ENCODE results near the gene CLUH. TPM values are rescaled to one million over a fixed set of nuclear protein-coding genes. Genes with fewer than 3 reads are reported as not detected.
A peak's percentile ranks its signal among the peaks of the same experiment; 100 is the strongest.

The CLUH gene, protein sequence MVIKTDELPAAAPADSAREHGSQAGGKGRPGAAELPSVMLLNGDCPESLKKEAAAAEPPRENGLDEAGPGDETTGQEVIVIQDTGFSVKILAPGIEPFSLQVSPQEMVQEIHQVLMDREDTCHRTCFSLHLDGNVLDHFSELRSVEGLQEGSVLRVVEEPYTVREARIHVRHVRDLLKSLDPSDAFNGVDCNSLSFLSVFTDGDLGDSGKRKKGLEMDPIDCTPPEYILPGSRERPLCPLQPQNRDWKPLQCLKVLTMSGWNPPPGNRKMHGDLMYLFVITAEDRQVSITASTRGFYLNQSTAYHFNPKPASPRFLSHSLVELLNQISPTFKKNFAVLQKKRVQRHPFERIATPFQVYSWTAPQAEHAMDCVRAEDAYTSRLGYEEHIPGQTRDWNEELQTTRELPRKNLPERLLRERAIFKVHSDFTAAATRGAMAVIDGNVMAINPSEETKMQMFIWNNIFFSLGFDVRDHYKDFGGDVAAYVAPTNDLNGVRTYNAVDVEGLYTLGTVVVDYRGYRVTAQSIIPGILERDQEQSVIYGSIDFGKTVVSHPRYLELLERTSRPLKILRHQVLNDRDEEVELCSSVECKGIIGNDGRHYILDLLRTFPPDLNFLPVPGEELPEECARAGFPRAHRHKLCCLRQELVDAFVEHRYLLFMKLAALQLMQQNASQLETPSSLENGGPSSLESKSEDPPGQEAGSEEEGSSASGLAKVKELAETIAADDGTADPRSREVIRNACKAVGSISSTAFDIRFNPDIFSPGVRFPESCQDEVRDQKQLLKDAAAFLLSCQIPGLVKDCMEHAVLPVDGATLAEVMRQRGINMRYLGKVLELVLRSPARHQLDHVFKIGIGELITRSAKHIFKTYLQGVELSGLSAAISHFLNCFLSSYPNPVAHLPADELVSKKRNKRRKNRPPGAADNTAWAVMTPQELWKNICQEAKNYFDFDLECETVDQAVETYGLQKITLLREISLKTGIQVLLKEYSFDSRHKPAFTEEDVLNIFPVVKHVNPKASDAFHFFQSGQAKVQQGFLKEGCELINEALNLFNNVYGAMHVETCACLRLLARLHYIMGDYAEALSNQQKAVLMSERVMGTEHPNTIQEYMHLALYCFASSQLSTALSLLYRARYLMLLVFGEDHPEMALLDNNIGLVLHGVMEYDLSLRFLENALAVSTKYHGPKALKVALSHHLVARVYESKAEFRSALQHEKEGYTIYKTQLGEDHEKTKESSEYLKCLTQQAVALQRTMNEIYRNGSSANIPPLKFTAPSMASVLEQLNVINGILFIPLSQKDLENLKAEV (N-terminal part only)
- 10 to 100 TPM; 56.9 to 93.2 TPM for total RNA-seq

DNA sequence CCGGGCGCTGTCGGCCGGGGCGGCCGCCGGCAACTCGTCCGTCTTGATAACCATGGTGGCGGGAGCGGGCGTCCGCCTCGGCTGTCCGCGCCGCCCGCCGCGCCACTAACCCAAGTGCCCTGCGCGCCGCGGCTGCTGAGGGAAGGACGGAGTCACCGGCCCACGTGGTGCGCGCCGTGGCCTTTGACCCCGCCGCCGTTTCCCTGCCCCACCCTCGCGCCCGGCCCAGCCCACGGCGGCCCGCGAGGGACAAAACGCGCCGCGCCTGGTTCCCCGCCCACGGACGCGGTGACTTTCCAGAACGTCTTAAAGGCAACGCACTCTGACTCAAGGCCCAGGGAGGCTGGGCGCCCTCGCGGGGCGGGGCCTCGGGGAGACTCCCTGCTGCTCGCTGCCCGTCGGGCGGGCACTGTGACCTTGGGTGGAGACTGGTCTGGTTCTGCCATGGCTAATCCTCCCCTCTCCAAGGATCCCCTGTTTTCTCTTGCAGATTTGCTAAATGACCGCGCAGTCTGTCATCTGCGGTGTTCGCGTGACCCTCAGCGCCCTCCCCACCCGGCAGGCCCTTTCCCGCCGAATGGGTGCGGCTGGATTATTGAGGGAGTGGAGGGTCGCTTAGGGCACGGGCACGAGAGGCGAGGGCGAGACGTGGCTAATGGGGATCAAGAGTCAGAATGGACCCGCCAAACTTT, at the start of gene CLUH:
Gene CLUH (minus strand): TSS at position 157 of the 692 bp plus-strand sequence. CDS start 103 bp downstream, at position 54.
- peaks cover 8 to 19% of the 10 kb centered on the region in 2 donors for H3K36me3 Mint-ChIP-seq
- no peaks in the 10 kb centered on the region for H3K9me3 Mint-ChIP-seq
- peak; percentile 98 to 99 for DNase-seq (ENCODE audit: low spot score in 2 of 2)
- peak; percentile 92 to 94 for ATAC-seq
- peak within 1 kb of the TSS; percentile 94 to 98 for H3K27ac Mint-ChIP-seq

DNA sequence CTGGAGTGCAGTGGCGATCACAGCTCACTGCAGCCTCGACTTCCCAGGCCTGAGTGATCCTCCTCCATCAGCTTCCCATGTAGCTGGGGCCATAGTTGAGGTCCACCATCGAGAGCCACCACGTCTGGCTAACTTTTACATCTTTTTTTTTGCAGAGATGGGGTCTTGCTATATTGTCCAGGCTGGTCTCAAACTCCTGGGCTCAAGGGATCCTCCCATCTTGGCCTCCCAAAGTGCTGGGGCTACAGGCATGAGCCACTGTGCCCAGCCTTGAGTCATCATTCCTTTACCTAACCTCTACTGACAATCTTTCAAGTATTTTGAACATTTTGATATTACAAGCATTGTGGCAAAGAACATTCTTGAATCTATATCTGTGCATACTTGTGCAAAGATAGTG, 47.3 kb upstream of the CLUH start:
- ATAC-seq (no peak), DNase-seq (ENCODE audit: low spot score in 2 of 2) (no peak)
- Mint-ChIP-seq H3K9me3 (no peaks in the 10 kb centered on the region), H3K27ac (no peak overlapping the region), H3K36me3 (peaks cover 0 to 4% of the 10 kb centered on the region in 2 donors)

DNA sequence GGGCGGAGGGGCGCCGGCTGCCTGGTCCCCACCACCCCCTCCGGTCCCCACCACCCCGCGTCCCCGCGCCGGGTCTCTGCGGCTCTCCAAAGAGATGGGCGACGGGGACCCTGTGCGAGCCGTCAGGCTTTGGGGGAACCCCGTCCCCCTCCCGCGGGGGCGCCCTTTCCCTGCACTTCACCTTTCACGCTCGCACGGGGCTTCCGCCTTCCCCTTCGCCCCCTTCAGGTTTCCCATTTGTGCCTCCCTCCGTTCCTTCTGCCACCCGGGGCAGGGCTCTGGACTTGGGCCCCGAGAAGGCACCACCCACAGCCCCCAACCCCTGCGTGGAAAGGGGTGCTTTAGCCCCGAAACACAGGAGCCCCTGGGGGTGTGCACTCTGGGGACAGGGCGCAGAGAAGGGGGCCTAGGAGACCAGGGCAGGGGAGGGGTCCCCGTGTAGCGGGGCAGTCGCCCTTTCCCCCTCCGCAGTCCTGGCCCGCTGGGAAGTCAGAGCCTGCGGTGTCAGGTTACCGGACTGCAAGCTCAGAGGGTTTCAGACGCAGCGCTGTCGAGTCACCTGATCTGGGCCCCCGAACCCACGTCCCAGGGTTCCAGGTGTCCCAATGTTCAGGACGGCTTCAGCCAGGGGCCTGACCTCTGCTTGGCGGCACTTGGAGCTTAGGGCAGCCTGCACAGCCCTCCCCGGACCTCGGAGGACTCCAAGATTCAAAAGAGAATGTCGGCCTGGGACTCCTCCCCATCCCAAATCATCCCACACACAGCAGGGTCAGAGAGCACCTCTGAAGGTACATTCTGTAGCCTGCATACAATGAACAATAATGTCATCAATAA, 44.5 kb upstream of the CLUH start:
- ATAC-seq: no peak
- Mint-ChIP-seq H3K36me3 (peaks cover 0 to 4% of the 10 kb centered on the region in 2 donors), H3K9me3 (no peaks in the 10 kb centered on the region), H3K27ac (no peak overlapping the region)
- DNase-seq (ENCODE audit: low spot score in 2 of 2): no peak

DNA sequence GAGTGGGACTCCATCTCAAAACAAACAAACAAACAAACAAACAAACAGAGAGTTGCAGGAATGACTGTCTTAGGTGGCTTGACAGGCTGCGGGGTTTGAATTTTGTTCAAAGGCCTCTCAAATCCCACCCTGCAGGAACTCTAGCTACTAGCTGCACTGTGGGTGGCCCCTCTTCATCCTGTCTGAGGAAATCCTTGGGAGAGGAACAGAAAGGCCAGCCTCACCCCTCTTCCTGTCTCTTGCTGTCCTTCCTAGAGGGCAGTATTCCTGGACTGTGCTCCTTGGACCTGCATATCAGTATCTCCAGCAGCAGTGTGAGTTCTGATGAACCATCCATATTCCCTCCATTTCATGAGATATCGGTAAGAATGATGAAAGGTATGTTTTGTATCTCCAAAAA, 39.9 kb upstream of the CLUH start:
- peaks cover 0 to 3% of the 10 kb centered on the region in 2 donors for H3K9me3 Mint-ChIP-seq
- H3K27ac Mint-ChIP-seq: no peak overlapping the region
- peaks cover 0 to 4% of the 10 kb centered on the region in 2 donors for H3K36me3 Mint-ChIP-seq
- ATAC-seq: no peak
- no peak for DNase-seq (ENCODE audit: low spot score in 2 of 2)

DNA sequence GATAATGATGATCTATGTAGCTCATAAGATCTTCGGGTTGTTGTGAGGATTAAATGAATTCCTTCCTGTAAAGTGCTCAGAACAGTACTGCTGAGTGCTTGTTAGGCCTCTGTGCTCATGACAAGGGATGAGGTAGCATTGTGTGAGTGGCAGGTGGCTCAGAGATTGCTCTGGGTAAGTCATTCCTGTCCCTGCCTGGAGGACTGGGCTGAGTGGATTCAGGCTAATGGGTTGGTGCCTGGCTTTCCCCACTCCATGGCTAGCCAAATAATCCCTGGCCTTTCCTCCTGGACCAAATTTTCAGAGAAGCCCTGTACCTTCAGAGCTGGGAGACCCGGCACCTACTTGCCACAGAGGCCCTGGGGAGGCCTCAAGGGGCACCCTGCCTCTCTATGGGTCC, 39.2 kb upstream of the CLUH start:
- no peak overlapping the region for H3K27ac Mint-ChIP-seq
- DNase-seq (ENCODE audit: low spot score in 2 of 2) (no peak), ATAC-seq (no peak)
- peaks cover 0 to 3% of the 10 kb centered on the region in 2 donors for H3K9me3 Mint-ChIP-seq
- H3K36me3 Mint-ChIP-seq: peaks cover 0 to 4% of the 10 kb centered on the region in 2 donors

DNA sequence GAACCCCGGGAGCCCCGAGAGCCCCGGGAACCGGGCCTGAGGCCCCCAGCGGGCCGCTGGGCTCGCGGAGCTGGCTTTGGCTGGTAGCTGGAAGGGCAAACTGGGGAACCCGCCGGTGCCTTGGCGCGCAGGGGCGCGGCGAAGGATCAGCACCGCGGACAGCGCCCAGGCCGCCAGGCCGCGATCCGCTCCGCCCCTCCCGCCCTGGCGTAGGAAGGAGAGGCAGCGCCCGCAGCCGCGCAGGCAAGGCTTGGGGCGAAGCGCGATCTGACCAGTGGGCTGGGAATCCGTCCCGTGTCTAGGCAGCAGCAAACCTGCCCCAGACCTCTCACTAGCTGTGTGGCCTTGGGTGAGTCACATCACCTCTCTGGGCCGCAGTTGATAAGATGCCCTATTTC, 38.2 kb upstream of the CLUH start:
- ATAC-seq (peak; percentile 93 to 97), DNase-seq (ENCODE audit: low spot score in 2 of 2) (peak; percentile 62 to 85)
- no peak overlapping the region for H3K27ac Mint-ChIP-seq
- peaks cover 0 to 4% of the 10 kb centered on the region in 2 donors for H3K36me3 Mint-ChIP-seq
- H3K9me3 Mint-ChIP-seq: peaks cover 0 to 3% of the 10 kb centered on the region in 2 donors

DNA sequence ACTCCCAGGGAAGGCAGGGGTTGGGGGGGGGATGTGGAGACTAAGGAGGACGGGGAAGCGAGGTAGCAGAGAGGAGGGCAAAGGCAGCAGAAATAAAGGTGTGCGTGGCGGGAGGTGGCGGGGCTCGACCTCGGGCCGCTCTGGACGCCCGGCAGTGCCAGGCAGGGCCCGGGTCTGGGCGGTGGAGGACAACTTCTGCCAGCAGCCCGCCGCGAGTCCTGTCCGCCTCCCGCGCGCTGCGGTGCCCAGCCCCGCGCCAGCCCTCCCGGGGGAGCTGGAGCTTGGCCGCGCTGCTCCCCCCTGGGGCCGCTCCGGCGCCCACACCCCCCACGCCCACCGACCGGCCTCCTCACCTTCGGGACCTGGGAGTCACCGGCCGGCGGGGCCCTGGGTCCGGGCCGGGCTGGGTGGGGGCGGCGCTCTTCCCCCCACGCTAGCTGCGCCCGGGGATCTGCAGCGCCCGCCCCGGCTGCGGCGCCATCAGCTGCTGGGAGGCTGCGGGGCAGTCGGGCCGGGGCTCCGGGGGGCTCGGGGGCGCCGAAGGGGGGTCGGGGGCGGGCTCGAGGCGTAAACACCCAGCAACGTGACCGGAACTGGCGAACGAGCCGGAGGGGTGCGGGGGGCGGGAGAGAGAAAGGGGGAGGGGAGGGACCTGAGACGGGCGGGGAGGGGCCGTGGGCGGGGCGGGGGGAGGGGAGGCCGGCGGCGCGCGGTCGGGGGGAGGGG, 37.7 kb upstream of the CLUH start, which contains the start of gene CCDC92B:
Gene CCDC92B (minus strand): TSS at position 595 of the 726 bp plus-strand sequence. CDS start 14,507 bp downstream, outside the sequence.
- Mint-ChIP-seq H3K36me3 (peaks cover 0 to 4% of the 10 kb centered on the region in 2 donors), H3K9me3 (peaks cover 0 to 3% of the 10 kb centered on the region in 2 donors), H3K27ac (no peak within 1 kb of the TSS)
- DNase-seq (ENCODE audit: low spot score in 2 of 2): no peak
- no peak for ATAC-seq

DNA sequence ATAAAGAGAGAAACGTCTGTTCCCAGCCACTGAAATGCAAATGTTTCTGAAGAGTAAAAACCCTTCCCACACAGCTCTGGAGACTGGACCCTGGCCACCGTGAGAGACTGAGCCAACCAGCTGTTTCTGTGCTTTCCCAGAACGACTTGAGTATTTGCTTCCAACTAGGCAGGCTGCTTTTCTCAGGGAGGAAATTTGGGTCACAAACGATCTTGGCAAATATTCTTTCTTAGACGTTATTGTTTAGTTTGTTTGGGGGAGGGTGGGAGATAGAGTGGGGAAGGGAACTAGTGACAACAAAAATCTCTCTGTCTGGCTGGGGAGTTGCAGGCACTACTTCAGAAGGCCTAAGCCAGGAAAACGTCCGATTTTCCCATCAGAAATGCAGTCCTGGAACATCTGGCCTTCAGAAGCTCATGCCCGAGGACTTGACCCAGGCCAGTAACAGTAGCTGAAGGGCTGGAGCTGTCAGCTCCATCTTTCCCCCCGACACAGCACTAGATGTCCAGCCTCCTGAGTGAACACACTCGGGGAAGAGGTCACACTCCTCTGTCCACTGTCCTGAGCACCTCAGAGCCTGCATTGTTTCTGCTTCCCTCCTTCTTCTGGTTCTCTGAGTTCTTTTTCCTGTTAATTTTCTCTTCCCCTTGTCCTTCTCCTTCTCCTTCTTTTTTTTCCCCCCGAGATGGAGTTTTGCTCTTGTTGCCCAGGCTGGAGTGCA, 33.9 kb upstream of the CLUH start:
- Mint-ChIP-seq H3K9me3 (peaks cover 0 to 3% of the 10 kb centered on the region in 2 donors), H3K27ac (no peak overlapping the region), H3K36me3 (peaks cover 0 to 4% of the 10 kb centered on the region in 2 donors)
- DNase-seq (ENCODE audit: low spot score in 2 of 2) (no peak), ATAC-seq (no peak)

DNA sequence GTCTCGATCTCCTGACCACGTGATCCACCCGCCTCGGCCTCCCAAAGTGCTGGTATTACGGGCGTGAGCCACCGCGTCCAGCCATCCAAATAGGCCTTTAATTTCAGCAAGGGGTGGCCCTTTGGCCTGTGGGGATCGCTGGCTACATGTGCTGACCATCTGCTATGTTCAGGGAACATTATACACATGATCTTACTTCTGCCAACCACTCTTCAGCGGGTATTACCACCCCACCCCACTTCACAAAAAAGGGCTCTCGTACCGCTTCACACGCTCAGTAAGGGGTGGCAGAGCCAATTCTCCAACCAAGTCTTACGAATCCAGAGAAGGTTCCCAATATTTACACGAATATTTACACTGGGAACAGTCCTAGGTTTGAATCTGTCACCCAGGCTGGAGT, 26.1 kb upstream of the CLUH start:
- ATAC-seq (no peak), DNase-seq (ENCODE audit: low spot score in 2 of 2) (no peak)
- H3K27ac Mint-ChIP-seq: no peak overlapping the region
- H3K36me3 Mint-ChIP-seq: no peaks in the 10 kb centered on the region
- H3K9me3 Mint-ChIP-seq: no peaks in the 10 kb centered on the region

DNA sequence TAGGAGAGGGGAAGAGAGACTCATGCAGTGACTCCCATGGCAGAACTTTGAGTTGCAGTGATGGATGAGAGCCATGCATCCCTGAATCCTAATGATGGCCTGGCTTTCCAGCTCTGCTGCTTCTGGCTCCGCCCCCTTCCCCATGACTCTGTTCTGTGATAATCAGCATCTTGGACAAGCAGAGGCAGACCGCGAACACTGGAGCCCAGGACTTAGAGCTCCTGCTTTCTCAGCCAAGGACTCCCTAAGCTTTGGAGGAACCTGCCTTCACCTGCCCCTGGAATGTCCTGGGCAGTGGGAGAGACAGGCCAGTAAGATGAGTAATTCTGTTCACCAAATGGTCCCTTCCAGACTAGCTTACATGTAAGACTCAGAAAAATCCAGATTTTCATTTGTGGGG, 25.4 kb upstream of the CLUH start:
- no peak for DNase-seq (ENCODE audit: low spot score in 2 of 2)
- H3K36me3 Mint-ChIP-seq: no peaks in the 10 kb centered on the region
- H3K9me3 Mint-ChIP-seq: no peaks in the 10 kb centered on the region
- H3K27ac Mint-ChIP-seq: no peak overlapping the region
- ATAC-seq: no peak

DNA sequence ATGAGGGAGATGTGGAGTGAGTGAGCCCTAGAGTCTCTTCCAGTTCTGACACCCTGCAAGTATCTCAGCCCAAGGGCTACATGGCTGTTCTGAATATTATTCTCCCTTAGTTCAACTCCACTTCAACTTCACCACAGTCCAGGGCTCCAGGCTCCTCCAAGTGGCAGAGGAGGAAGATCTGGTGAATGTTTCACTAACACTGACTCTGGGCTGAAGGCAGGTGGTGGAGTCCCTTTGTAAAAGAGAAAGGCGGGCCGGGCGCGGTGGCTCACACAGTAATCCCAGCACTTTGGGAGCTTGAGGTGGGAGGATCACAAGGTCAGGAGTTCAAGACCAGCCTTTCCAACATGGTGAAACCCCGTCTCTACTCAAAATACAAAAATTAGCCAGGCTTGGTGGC, 24.3 kb upstream of the CLUH start:
- H3K9me3 Mint-ChIP-seq: no peaks in the 10 kb centered on the region
- H3K36me3 Mint-ChIP-seq: no peaks in the 10 kb centered on the region
- DNase-seq (ENCODE audit: low spot score in 2 of 2) (no peak), ATAC-seq (no peak)
- no peak overlapping the region for H3K27ac Mint-ChIP-seq

DNA sequence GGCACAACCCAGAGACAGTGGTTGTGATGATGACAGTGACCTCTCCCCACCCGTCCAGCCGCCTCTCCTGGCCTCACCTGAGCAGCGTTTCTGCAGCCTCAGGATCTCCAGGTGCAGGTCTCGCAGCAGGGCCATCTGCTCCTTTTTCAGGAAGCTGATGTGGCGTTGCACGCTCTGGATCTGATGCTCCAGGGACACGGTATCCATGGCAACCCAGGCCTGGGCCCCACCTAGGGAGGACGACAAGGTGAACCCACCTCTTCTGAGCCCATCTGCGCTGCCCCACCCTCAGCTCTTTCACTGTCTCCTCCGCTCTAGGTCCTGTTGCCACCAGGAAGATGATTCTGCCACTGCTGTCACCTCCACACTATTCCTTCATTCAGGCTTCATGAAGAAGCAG, 23.4 kb upstream of the CLUH start:
- ATAC-seq (no peak), DNase-seq (ENCODE audit: low spot score in 2 of 2) (no peak)
- H3K27ac Mint-ChIP-seq: no peak overlapping the region
- H3K36me3 Mint-ChIP-seq: no peaks in the 10 kb centered on the region
- H3K9me3 Mint-ChIP-seq: no peaks in the 10 kb centered on the region

DNA sequence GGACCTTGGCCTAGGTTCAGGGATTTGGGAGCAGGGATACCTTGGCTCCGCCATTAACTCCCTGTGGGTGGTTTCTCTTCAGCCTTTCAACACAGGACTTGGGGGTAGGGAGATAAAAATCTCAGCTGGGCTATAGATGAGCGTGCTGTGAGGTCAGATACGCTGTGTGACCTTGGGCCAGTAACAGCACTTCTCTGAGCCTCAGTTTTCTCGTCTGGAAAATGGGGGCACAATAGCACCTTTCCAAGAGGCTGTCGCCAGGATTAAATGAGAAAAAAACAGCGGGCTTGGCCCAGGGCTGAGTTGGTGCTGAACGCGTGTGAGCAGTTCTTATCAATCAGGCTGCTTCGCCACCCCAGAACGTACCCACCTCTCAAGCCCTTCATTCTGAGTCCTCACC, 20.2 kb upstream of the CLUH start:
- H3K36me3 Mint-ChIP-seq: no peaks in the 10 kb centered on the region
- ATAC-seq (no peak), DNase-seq (ENCODE audit: low spot score in 2 of 2) (no peak)
- no peaks in the 10 kb centered on the region for H3K9me3 Mint-ChIP-seq
- no peak overlapping the region for H3K27ac Mint-ChIP-seq

DNA sequence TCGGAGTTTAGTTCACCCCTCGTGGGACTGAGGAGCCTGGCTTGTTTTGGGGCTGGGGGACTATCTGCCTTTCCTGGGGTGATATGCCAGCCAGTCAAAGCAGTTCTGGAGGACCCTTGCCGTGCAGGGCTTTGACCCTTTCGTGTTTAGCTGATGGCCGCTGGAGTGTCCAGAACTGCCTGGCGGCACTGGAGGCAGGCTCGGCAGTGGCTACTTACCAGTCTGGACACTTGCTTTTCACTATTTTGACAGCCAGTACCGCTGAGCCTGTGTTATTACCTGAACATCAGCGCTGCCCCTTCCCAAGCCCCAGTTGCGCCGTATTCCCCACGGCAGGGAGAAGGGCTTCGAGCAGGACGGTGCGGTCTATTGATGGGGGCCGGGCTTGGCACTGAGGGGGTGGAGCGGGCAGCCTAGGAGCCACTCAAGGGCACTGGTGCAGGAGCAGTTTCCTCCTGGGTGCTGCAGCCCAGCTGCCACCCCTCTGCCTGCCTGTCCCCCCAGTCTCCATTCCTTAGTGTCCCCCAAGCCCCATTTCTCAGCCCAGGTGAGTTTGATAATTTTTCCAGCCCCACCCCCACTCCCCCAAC, 19.3 kb upstream of the CLUH start:
- no peak overlapping the region for H3K27ac Mint-ChIP-seq
- no peaks in the 10 kb centered on the region for H3K36me3 Mint-ChIP-seq
- no peaks in the 10 kb centered on the region for H3K9me3 Mint-ChIP-seq
- ATAC-seq: no peak
- DNase-seq (ENCODE audit: low spot score in 2 of 2): no peak
